ENCODE results near the gene PLEKHG4B.

PLEKHG4B gene

GRCh38 chr5:129148-129547 lies 37.2 kb downstream of the PLEKHG4B start:
- DNase-seq (ENCODE audit: low read depth in 2 of 2) = no peak

GRCh38 chr5:129820-130219 lies 37.9 kb downstream of the PLEKHG4B start:
- no peak for DNase-seq (ENCODE audit: low read depth in 2 of 2)

GRCh38 chr5:130601-131131 lies 38.7 kb downstream of the PLEKHG4B start:
- no peak for DNase-seq (ENCODE audit: low read depth in 2 of 2)

- DNase-seq (ENCODE audit: low read depth in 2 of 2) = no peak
These were observed 44.9 kb downstream of the PLEKHG4B start for GRCh38 chr5:136901-137300.

- no peak for DNase-seq (ENCODE audit: low read depth in 2 of 2)
These were observed 45.8 kb downstream of the PLEKHG4B start for GRCh38 chr5:137741-138140.

- no peak for DNase-seq (ENCODE audit: low read depth in 2 of 2)
These were observed 47.0 kb downstream of the PLEKHG4B start for GRCh38 chr5:138936-139335.

- no peak for DNase-seq (ENCODE audit: low read depth in 2 of 2)
These were observed 47.8 kb downstream of the PLEKHG4B start for GRCh38 chr5:139579-140442.

GRCh38 chr5:140443-140829 lies 48.5 kb downstream of the PLEKHG4B start:
- no peak for DNase-seq (ENCODE audit: low read depth in 2 of 2)

GRCh38 chr5:141211-141610 lies 49.2 kb downstream of the PLEKHG4B start:
- DNase-seq (ENCODE audit: low read depth in 2 of 2) = no peak

- DNase-seq (ENCODE audit: low read depth in 2 of 2) = no peak
These were observed 49.8 kb downstream of the PLEKHG4B start for GRCh38 chr5:141761-142160.

- no peak for DNase-seq (ENCODE audit: low read depth in 2 of 2)
These were observed 50.4 kb downstream of the PLEKHG4B start for GRCh38 chr5:142246-142810.

GRCh38 chr5:143041-143440 lies 51.1 kb downstream of the PLEKHG4B start:
- DNase-seq (ENCODE audit: low read depth in 2 of 2) = no peak

GRCh38 chr5:144941-145340 lies 53.0 kb downstream of the PLEKHG4B start:
- DNase-seq (ENCODE audit: low read depth in 2 of 2) = no peak

- DNase-seq (ENCODE audit: low read depth in 2 of 2) = no peak
These were observed 53.8 kb downstream of the PLEKHG4B start for GRCh38 chr5:145585-146323.

GRCh38 chr5:147751-148150 lies 55.8 kb downstream of the PLEKHG4B start:
- no peak for DNase-seq (ENCODE audit: low read depth in 2 of 2)

- DNase-seq (ENCODE audit: low read depth in 2 of 2) = no peak
These were observed 57.9 kb downstream of the PLEKHG4B start for GRCh38 chr5:149745-150485.

- DNase-seq (ENCODE audit: low read depth in 2 of 2) = no peak
These were observed 58.8 kb downstream of the PLEKHG4B start for GRCh38 chr5:150746-151145.

GRCh38 chr5:152077-152476 lies 60.1 kb downstream of the PLEKHG4B start:
- DNase-seq (ENCODE audit: low read depth in 2 of 2) = no peak

GRCh38 chr5:153256-153655 lies 61.3 kb downstream of the PLEKHG4B start:
- no peak for DNase-seq (ENCODE audit: low read depth in 2 of 2)

- DNase-seq (ENCODE audit: low read depth in 2 of 2) = no peak
These were observed 62.3 kb downstream of the PLEKHG4B start for GRCh38 chr5:154236-154635.

GRCh38 chr5:154826-155225 lies 62.9 kb downstream of the PLEKHG4B start:
- no peak for DNase-seq (ENCODE audit: low read depth in 2 of 2)

All from stimulated activated CD8-positive, alpha-beta memory T cell treated with anti-CD3 and anti-CD28 coated beads, Interleukin-2, amount 100 ng/mL, for 48 hours (primary cell).